ENCODE measurements around the gene TEKT5.

The TEKT5 gene

DNA sequence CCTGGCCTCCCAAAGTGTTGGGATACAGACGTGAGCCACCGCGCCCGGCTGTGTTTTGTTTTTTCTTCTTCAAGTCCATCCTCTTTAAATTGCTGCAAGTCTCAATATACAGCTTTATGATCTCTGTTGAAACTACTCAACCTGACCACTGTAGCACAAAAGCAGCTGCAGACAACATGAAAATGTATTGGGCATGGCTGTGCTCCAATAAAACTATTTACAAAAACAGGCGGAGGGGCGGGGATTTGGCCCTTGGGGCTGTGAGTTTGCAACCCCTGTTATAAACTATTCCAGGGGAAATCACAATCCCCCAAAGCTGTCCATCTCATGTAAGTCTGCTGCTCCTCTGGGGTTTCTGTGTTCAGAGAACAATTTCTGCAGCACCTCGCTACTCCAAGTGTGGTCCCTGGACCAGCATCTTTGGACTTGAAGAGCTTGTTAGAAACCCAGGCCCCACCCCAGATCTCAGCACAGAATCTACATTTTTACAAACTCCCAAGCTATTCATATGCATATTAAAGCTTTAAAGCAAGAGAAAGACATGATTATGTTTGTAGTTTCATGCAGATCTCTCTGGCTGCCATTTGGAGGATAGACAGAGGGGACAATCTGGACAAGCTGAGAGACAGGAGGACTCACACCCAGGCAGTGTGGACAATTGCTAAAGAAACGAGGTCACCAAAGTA is 33.6 kb downstream of the TEKT5 start:
- H3K4me3 ChIP-seq (ENCODE audit: low read depth, low read length) = no peak overlapping the region
- TF ChIP-seq, protein P1, sequence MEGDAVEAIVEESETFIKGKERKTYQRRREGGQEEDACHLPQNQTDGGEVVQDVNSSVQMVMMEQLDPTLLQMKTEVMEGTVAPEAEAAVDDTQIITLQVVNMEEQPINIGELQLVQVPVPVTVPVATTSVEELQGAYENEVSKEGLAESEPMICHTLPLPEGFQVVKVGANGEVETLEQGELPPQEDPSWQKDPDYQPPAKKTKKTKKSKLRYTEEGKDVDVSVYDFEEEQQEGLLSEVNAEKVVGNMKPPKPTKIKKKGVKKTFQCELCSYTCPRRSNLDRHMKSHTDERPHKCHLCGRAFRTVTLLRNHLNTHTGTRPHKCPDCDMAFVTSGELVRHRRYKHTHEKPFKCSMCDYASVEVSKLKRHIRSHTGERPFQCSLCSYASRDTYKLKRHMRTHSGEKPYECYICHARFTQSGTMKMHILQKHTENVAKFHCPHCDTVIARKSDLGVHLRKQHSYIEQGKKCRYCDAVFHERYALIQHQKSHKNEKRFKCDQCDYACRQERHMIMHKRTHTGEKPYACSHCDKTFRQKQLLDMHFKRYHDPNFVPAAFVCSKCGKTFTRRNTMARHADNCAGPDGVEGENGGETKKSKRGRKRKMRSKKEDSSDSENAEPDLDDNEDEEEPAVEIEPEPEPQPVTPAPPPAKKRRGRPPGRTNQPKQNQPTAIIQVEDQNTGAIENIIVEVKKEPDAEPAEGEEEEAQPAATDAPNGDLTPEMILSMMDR (IDR thresholded peaks at IDR 0.05; ENCODE audit: insufficient read depth, low read length, missing control alignments) = no peak
- no peak for DNase-seq (ENCODE audit: low read depth, low spot score)
- ChIA-PET CTCF (interaction anchor here (0.9 kb wide), 1 partner anchor 9 kb away, joined by 3 read pairs; no protein-coding TSS in a partner anchor), POLR2A (no interaction called here)

DNA sequence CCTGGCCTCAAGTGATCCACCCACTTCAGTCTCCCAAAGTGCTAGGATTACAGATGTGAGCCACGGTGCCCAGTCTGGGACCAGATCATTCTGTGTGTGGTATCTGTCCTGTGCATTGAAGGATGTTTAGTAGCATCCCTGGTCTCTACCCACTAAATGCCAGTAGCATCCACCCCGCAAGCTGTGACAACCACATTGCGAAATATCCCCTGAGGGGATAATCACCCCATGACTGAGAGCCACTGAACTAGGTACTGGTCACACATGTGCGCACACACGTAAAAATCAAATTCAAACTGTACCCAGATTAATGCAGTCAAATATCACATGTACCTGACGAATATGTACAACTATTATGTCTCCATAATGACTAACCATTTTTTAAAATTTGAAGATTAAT is 35.8 kb downstream of the TEKT5 start:
- TF ChIP-seq, protein P1 (IDR thresholded peaks at IDR 0.05; ENCODE audit: insufficient read depth, low read length, missing control alignments) = no peak
- ChIA-PET POLR2A (no interaction called here), CTCF (no interaction called here)
- H3K4me3 ChIP-seq (ENCODE audit: low read depth, low read length) = no peak overlapping the region
- DNase-seq (ENCODE audit: low read depth, low spot score) = no peak

DNA sequence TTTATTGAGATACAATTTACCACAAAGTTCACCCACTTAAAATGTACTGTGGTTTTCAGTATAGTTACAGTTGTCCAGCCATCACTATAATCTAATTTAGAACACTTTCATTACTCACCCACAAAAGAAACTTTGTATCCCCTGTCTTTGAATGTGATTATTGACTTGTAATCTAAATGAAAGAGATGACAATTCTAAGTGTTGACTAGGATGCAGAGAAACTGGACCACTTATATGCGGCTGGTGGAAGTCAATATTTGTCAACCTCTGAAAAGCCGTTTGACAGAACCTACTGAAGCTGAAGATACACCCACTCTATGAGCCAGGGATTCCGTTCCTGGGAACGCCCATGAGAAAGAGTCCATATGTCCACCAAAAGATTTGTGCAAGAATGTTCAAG is 36.8 kb downstream of the TEKT5 start:
- POLR2A ChIA-PET = no interaction called here
- no peak for DNase-seq (ENCODE audit: low read depth, low spot score)
- TF ChIP-seq, protein P1 (IDR thresholded peaks at IDR 0.05; ENCODE audit: insufficient read depth, low read length, missing control alignments) = no peak
- H3K4me3 ChIP-seq (ENCODE audit: low read depth, low read length) = no peak overlapping the region
- CTCF ChIA-PET = no interaction called here

DNA sequence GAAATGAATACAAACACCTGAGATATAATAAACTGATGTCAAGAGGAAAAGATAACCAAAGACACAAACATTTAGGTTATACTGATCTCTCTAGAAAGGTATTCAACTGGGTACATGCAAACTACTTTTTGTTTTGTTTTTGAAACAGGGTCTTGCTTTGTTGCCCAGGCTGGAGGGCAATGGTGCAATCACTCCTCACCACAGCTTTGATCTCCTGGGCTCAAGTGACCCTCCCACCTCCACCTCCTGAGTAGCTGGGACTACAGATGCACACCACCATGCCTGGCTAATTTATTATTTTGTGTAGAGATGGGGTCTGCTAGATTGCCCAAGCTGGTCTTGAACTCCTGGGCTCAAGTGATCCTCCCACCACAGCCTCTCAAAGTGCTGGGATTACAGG is 38.1 kb downstream of the TEKT5 start:
- TF ChIP-seq, protein P1 (IDR thresholded peaks at IDR 0.05; ENCODE audit: insufficient read depth, low read length, missing control alignments) = no peak
- ChIA-PET POLR2A (no interaction called here), CTCF (no interaction called here)
- DNase-seq (ENCODE audit: low read depth, low spot score) = no peak
- H3K4me3 ChIP-seq (ENCODE audit: low read depth, low read length) = no peak overlapping the region

DNA sequence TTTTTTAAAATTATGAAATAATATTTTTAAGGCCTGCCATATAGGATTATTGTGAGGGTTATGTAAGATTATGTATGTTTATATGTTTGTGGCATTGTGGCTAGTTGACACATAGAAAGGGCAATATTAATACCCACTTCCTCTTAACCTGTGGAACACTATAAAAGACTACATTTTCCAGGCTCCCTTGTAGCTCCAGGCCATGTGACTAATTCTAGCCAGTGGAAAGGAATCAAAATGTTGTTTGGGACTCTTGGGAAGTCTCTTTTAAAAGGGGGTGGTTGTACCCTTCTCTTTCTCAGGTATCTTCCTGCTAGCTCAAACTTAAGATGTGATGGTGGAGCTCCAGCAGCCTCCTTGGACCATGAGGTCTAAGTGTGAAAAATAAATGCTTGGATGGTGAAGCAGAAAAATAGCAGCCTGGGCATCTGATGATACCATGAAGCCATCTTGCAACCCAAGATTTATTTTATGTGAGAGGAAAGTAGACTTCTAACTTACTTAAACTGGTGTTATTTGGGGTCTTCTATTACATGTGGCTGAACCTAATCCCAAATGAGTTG is 39.2 kb downstream of the TEKT5 start:
- H3K4me3 ChIP-seq (ENCODE audit: low read depth, low read length) = no peak overlapping the region
- TF ChIP-seq, protein P1 (IDR thresholded peaks at IDR 0.05; ENCODE audit: insufficient read depth, low read length, missing control alignments) = no peak
- DNase-seq (ENCODE audit: low read depth, low spot score) = no peak
- ChIA-PET POLR2A (no interaction called here), CTCF (no interaction called here)

DNA sequence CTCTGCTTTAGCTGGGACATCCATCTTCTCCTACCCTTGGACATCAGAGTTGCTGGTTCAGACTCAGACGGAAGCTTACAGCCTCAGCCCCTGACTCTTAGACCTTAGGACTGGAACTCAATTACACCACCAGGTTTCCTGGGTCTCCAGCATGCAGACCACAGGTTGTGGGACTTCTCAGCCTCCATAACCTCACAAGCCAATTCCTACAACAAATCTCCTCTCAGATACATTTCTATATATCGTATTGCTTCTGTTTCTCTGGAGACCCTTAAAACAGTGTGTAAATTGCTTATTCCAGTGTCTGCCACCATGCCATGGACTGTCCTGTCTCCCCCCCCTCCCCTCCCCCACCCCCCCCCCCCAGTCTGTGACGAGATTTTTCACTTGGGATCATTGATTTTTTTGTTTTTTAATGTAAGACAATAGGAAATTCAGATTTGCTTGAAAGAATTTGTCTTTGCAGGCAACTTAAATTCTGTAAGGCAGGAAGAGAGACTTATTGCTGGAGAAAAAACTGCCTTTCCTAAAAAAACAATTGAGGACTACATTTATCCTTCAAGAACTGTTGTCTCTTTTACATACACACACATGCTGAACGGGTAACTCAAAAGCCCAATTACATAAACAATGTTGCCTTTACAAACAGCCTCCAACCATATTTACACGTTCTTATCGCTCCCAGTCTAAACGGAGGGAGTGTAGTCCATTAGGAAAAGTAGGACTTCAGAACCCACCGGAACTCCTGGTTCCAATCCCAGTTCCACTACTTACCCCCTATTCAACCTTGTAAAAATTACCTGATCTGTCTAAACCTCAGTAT is 39.9 kb downstream of the TEKT5 start:
- no peak for DNase-seq (ENCODE audit: low read depth, low spot score)
- no peak overlapping the region for H3K4me3 ChIP-seq (ENCODE audit: low read depth, low read length)
- ChIA-PET POLR2A (no interaction called here), CTCF (no interaction called here)
- TF ChIP-seq, protein P1 (IDR thresholded peaks at IDR 0.05; ENCODE audit: insufficient read depth, low read length, missing control alignments) = no peak
